Measurements from ENCODE around the gene GPSM3. TPM values are rescaled to one million over a fixed set of nuclear protein-coding genes. Genes with fewer than 3 reads are reported as not detected.

The GPSM3 gene
- total and polyA plus RNA-seq, 2 donors from 2014 or later = 6.2 to 28.1 TPM

- DNase-seq = peak in 2 of 5 donors; percentile 48 to 74
- TF ChIP-seq CTCF (IDR thresholded peaks at IDR 0.05; ENCODE audit: borderline replicate concordance, extremely low read depth, insufficient read depth) = no peak
- Histone ChIP-seq H3K9me3 (ENCODE audit: control insufficient read depth in 2 of 3, insufficient read depth in 1 of 3, low read length in 3 of 3) (no peaks in the 10 kb centered on the region), H3K4me1 (ENCODE audit: control insufficient read depth in 2 of 3, insufficient read depth in 2 of 3, low read depth in 1 of 3, low read length in 3 of 3) (peaks cover 0 to 16% (median 14%) of the 10 kb centered on the region in 3 donors), H3K36me3 (ENCODE audit: control insufficient read depth in 2 of 3, insufficient read depth in 3 of 3, low read length in 3 of 3) (no peaks in the 10 kb centered on the region), H3K9ac (ENCODE audit: low read length in 3 of 3) (no peak overlapping the region), H3K27ac (ENCODE audit: low read depth in 2 of 2, low read length in 2 of 2) (no peak overlapping the region), H3K27me3 (ENCODE audit: control insufficient read depth, insufficient read depth, low read length) (no peaks in the 10 kb centered on the region), H3K4me3 (ENCODE audit: low read length in 3 of 3) (no peak overlapping the region)
- intact Hi-C loops (cut with DNase I) = no loop called here
- FAIRE-seq = no peak
These were observed 6.4 kb upstream of the GPSM3 start for GRCh38 chr6:32198866-32199265.

- peak in 1 of 5 donors; percentile 69 for DNase-seq
- Histone ChIP-seq H3K4me3 (ENCODE audit: low read length in 3 of 3) (no peak overlapping the region), H3K9ac (ENCODE audit: low read length in 3 of 3) (no peak overlapping the region), H3K4me1 (ENCODE audit: control insufficient read depth in 2 of 3, insufficient read depth in 2 of 3, low read depth in 1 of 3, low read length in 3 of 3) (peaks cover 0 to 16% (median 14%) of the 10 kb centered on the region in 3 donors), H3K27me3 (ENCODE audit: control insufficient read depth, insufficient read depth, low read length) (no peaks in the 10 kb centered on the region), H3K9me3 (ENCODE audit: control insufficient read depth in 2 of 3, insufficient read depth in 1 of 3, low read length in 3 of 3) (no peaks in the 10 kb centered on the region), H3K36me3 (ENCODE audit: control insufficient read depth in 2 of 3, insufficient read depth in 3 of 3, low read length in 3 of 3) (no peaks in the 10 kb centered on the region), H3K27ac (ENCODE audit: low read depth in 2 of 2, low read length in 2 of 2) (no peak overlapping the region)
- FAIRE-seq = no peak
- no peak for TF ChIP-seq CTCF (IDR thresholded peaks at IDR 0.05; ENCODE audit: borderline replicate concordance, extremely low read depth, insufficient read depth)
- intact Hi-C loops (cut with DNase I) = no loop called here
These were observed 5.9 kb upstream of the GPSM3 start for GRCh38 chr6:32198345-32198696.

GRCh38 chr6:32196682-32197616, 4.5 kb upstream of the GPSM3 start:
- DNase-seq (peak; percentile 32 to 87 (median 52)), FAIRE-seq (no peak)
- no peak for TF ChIP-seq CTCF (IDR thresholded peaks at IDR 0.05; ENCODE audit: borderline replicate concordance, extremely low read depth, insufficient read depth)
- intact Hi-C loops (cut with DNase I) = no loop called here
- Histone ChIP-seq H3K27ac (ENCODE audit: low read depth in 2 of 2, low read length in 2 of 2) (peak overlapping the region; percentile 100), H3K4me3 (ENCODE audit: low read length in 3 of 3) (peak overlapping the region; percentile 76 to 97 (median 95)), H3K36me3 (ENCODE audit: control insufficient read depth in 2 of 3, insufficient read depth in 3 of 3, low read length in 3 of 3) (no peaks in the 10 kb centered on the region), H3K9me3 (ENCODE audit: control insufficient read depth in 2 of 3, insufficient read depth in 1 of 3, low read length in 3 of 3) (no peaks in the 10 kb centered on the region), H3K4me1 (ENCODE audit: control insufficient read depth in 2 of 3, insufficient read depth in 2 of 3, low read depth in 1 of 3, low read length in 3 of 3) (peaks cover 0 to 16% (median 16%) of the 10 kb centered on the region in 3 donors), H3K27me3 (ENCODE audit: control insufficient read depth, insufficient read depth, low read length) (no peaks in the 10 kb centered on the region), H3K9ac (ENCODE audit: low read length in 3 of 3) (peak overlapping the region; percentile 37 to 100 (median 43))

All from kidney (tissue), 14 donors.